ENCODE measurements around the gene PDZRN4. TPM values are rescaled to one million over a fixed set of nuclear protein-coding genes. Genes with fewer than 3 reads are reported as not detected.

Gene PDZRN4
- total and polyA plus RNA-seq, 3 donors from 2014 or later = 7.7 to 11.3 (median 11.3) TPM

GRCh38 chr12:41436076-41436475 is 248.0 kb downstream of the PDZRN4 start:
- intact Hi-C loops (cut with DNase I; ENCODE audit: low total_unique reads) = no loop called here
- Histone ChIP-seq H3K4me1 (no peaks in the 10 kb centered on the region), H3K27me3 (no peaks in the 10 kb centered on the region), H3K4me3 (no peak overlapping the region), H3K27ac (no peak overlapping the region), H3K9me3 (no peaks in the 10 kb centered on the region), H3K36me3 (ENCODE audit: low read depth, missing control alignments) (no peaks in the 10 kb centered on the region)
- WGBS, 2 donors = 56 to 64% methylated on average over 4 of the region's 4 CpGs
- TF ChIP-seq POLR2A (IDR thresholded peaks at IDR 0.05) (no peak), CTCF (IDR thresholded peaks at IDR 0.05) (no peak)
- DNase-seq = no peak

GRCh38 chr12:41437563-41437962 is 249.4 kb downstream of the PDZRN4 start:
- intact Hi-C loops (cut with DNase I; ENCODE audit: low total_unique reads) = no loop called here
- TF ChIP-seq POLR2A (IDR thresholded peaks at IDR 0.05) (no peak), CTCF (IDR thresholded peaks at IDR 0.05) (no peak)
- no peaks in the 10 kb centered on the region for H3K36me3 ChIP-seq (ENCODE audit: low read depth, missing control alignments)
- DNase-seq = peak; percentile 16
- WGBS, 2 donors = 47 to 59% methylated on average over 5 of the region's 5 CpGs
- H3K27ac ChIP-seq = no peak overlapping the region
- H3K27me3 ChIP-seq = no peaks in the 10 kb centered on the region
- H3K4me1 ChIP-seq = no peaks in the 10 kb centered on the region
- H3K9me3 ChIP-seq = no peaks in the 10 kb centered on the region
- no peak overlapping the region for H3K4me3 ChIP-seq

- intact Hi-C loops (cut with DNase I; ENCODE audit: low total_unique reads) = no loop called here
- no peaks in the 10 kb centered on the region for H3K4me1 ChIP-seq
- TF ChIP-seq POLR2A (IDR thresholded peaks at IDR 0.05) (no peak), CTCF (IDR thresholded peaks at IDR 0.05) (no peak)
- H3K9me3 ChIP-seq = no peaks in the 10 kb centered on the region
- no peak overlapping the region for H3K27ac ChIP-seq
- no peak overlapping the region for H3K4me3 ChIP-seq
- no peaks in the 10 kb centered on the region for H3K36me3 ChIP-seq (ENCODE audit: low read depth, missing control alignments)
- H3K27me3 ChIP-seq = no peaks in the 10 kb centered on the region
- DNase-seq = no peak
- 69 to 72% methylated on average over 3 of the region's 3 CpGs for WGBS, 2 donors
Measured at GRCh38 chr12:41438854-41439541, 250.9 kb downstream of the PDZRN4 start.

- Histone ChIP-seq H3K4me3 (no peak overlapping the region), H3K27ac (no peak overlapping the region), H3K9me3 (no peaks in the 10 kb centered on the region), H3K36me3 (ENCODE audit: low read depth, missing control alignments) (no peaks in the 10 kb centered on the region), H3K4me1 (no peaks in the 10 kb centered on the region), H3K27me3 (no peaks in the 10 kb centered on the region)
- TF ChIP-seq CTCF (IDR thresholded peaks at IDR 0.05) (no peak), POLR2A (IDR thresholded peaks at IDR 0.05) (no peak)
- no peak for DNase-seq
- 35 to 55% methylated on average over 2 of the region's 2 CpGs for WGBS, 2 donors
- intact Hi-C loops (cut with DNase I; ENCODE audit: low total_unique reads) = no loop called here
Measured at GRCh38 chr12:41439801-41440200, 251.7 kb downstream of the PDZRN4 start.

GRCh38 chr12:41441180-41441579 is 253.1 kb downstream of the PDZRN4 start:
- no peak for TF ChIP-seq CTCF (IDR thresholded peaks at IDR 0.05)
- Histone ChIP-seq H3K36me3 (ENCODE audit: low read depth, missing control alignments) (no peaks in the 10 kb centered on the region), H3K27ac (no peak overlapping the region), H3K9me3 (no peaks in the 10 kb centered on the region), H3K4me1 (no peaks in the 10 kb centered on the region), H3K27me3 (no peaks in the 10 kb centered on the region), H3K4me3 (no peak overlapping the region)
- DNase-seq = no peak
- intact Hi-C loops (cut with DNase I; ENCODE audit: low total_unique reads) = no loop called here
